Lower lobe of right lung (tissue), 2 donors: Measurements from ENCODE around the gene MYLK. TPM values are rescaled to one million over a fixed set of nuclear protein-coding genes. Genes with fewer than 3 reads are reported as not detected.
"Not testable (repeated sequence)": the region's sequence is repeated elsewhere in the genome, so short reads cannot be mapped to it uniquely, and the experiment has no call there.

ENCODE experiments used
- ATAC-seq, 2 donors: fragments of 200-7000 bp; cut with Tn5 transposase; one replicate each; pipeline ENCODE4 v1.9.1; 2020 to 2022; ENCODE audit warnings: mild to moderate bottlenecking in 2 of 2, moderate library complexity in 2 of 2
- DNase-seq: peaks from one replicate; pipeline ENCODE4 v3.0.0-alpha.2; 2020
- H3K27ac ChIP-seq: fragments of 200-600 bp; one replicate; pipeline ENCODE4 v1.8.0; 2022
- H3K27me3 ChIP-seq: fragments of 200-600 bp; one replicate; pipeline ENCODE4 v1.8.0; 2022; ENCODE audit warnings: low read depth
- H3K36me3 ChIP-seq: fragments of 200-600 bp; one replicate; pipeline ENCODE4 v1.8.0; 2022; ENCODE audit warnings: mild to moderate bottlenecking
- H3K4me1 ChIP-seq: fragments of 200-600 bp; one replicate; pipeline ENCODE4 v1.8.0; 2022
- H3K4me3 ChIP-seq: fragments of 200-600 bp; one replicate; pipeline ENCODE4 v1.8.0; 2022; ENCODE audit warnings: mild to moderate bottlenecking
- H3K9me3 ChIP-seq: fragments of 200-600 bp; one replicate; pipeline ENCODE4 v1.8.0; 2022
- CTCF ChIP-seq: fragments of 200-600 bp; IDR thresholded peaks from one replicate; pipeline ENCODE4 v1.8.0; 2022; ENCODE audit warnings: antibody characterized with exemption, mild to moderate bottlenecking
- intact Hi-C: fragments of 100-400 bp; cut with DNase I; formaldehyde crosslinking; loops from one replicate; pipeline ENCODE4 v1.11.0; 2022
- total RNA-seq: library from RNA; stranded (reverse); fragmentation: NEBNext Ultra II Directional; extraction: Animal tissue kit (Norgen Biotek cat#: 25700); gene quantifications from one replicate; pipeline ENCODE4 v1.2.1, GENCODE V29; 2021
- donor health status: DM: no; HTN: yes; CAD: no; lungs with severe emphysema.

The MYLK gene
- total RNA-seq, 1 donor from 2014 or later, result 156 TPM

GRCh38 chr3:123712077-123712860 lies 171.9 kb downstream of the MYLK start:
- Histone ChIP-seq H3K27ac (peak overlapping the region; percentile 36), H3K36me3 (no peaks in the 10 kb centered on the region), H3K4me3 (no peak overlapping the region), H3K4me1 (peaks cover 8% of the 10 kb centered on the region), H3K27me3 (no peaks in the 10 kb centered on the region), H3K9me3 (no peaks in the 10 kb centered on the region)
- ATAC-seq (no peak), DNase-seq (no peak)
- intact Hi-C loops, result no loop called here
- no peak for TF ChIP-seq CTCF

- no peaks in the 10 kb centered on the region for H3K36me3 ChIP-seq
- no peak for TF ChIP-seq CTCF
- no peak overlapping the region for H3K4me3 ChIP-seq
- peak overlapping the region; percentile 36 for H3K27ac ChIP-seq
- no peaks in the 10 kb centered on the region for H3K9me3 ChIP-seq
- H3K27me3 ChIP-seq, result no peaks in the 10 kb centered on the region
- intact Hi-C loops, result no loop called here
- H3K4me1 ChIP-seq, result peaks cover 8% of the 10 kb centered on the region
- ATAC-seq (no peak), DNase-seq (no peak)
These were observed 172.8 kb downstream of the MYLK start for GRCh38 chr3:123711356-123711755.

- DNase-seq (no peak), ATAC-seq (no peak)
- H3K27me3 ChIP-seq, result no peaks in the 10 kb centered on the region
- intact Hi-C loops, result loop anchor here (10.0 kb wide), 1 partner anchor 54 kb away; no protein-coding TSS in a partner anchor
- peaks cover 8% of the 10 kb centered on the region for H3K4me1 ChIP-seq
- no peak for TF ChIP-seq CTCF
- no peaks in the 10 kb centered on the region for H3K9me3 ChIP-seq
- H3K36me3 ChIP-seq, result no peaks in the 10 kb centered on the region
- no peak overlapping the region for H3K4me3 ChIP-seq
- no peak overlapping the region for H3K27ac ChIP-seq
These were observed 175.6 kb downstream of the MYLK start for GRCh38 chr3:123708531-123708930.

GRCh38 chr3:123707641-123708040 lies 176.5 kb downstream of the MYLK start:
- peaks cover 12% of the 10 kb centered on the region for H3K4me1 ChIP-seq
- intact Hi-C loops, result loop anchor here (10.0 kb wide), 1 partner anchor 53 kb away; no protein-coding TSS in a partner anchor
- not testable (repeated sequence) for H3K36me3 ChIP-seq, ATAC-seq, H3K27ac ChIP-seq, DNase-seq, H3K27me3 ChIP-seq, H3K4me3 ChIP-seq, H3K9me3 ChIP-seq

GRCh38 chr3:123706871-123707270 lies 177.3 kb downstream of the MYLK start:
- H3K36me3 ChIP-seq, result no peaks in the 10 kb centered on the region
- no peak overlapping the region for H3K4me3 ChIP-seq
- intact Hi-C loops, result loop anchor here (10.0 kb wide), 1 partner anchor 52 kb away; no protein-coding TSS in a partner anchor
- no peak overlapping the region for H3K27ac ChIP-seq
- no peaks in the 10 kb centered on the region for H3K9me3 ChIP-seq
- no peak for ATAC-seq
- peaks cover 13% of the 10 kb centered on the region for H3K4me1 ChIP-seq
- TF ChIP-seq CTCF, result no peak
- H3K27me3 ChIP-seq, result no peaks in the 10 kb centered on the region
- DNase-seq, result no peak
